BJ (cell line): ENCODE measurements around the gene CFAP410. TPM values are rescaled to one million over a fixed set of nuclear protein-coding genes. Genes with fewer than 3 reads are reported as not detected.

Source experiments
- CTCF ChIA-PET: fragments of 350-600 bp; formaldehyde crosslinking; extraction: SDS; loops from one replicate; lab custom pipeline; 2021; ENCODE audit warnings: antibody characterized with exemption, inconsistent platforms; lab: Yijun Ruan, JAX
- POLR2A ChIA-PET: fragments of 300-600 bp; sonication (Branson Sonifier 250); formaldehyde crosslinking; extraction: SDS; loops from one replicate; lab custom pipeline; 2021; ENCODE audit warnings: antibody characterized with exemption; lab: Charles Lee
- DNase-seq: peaks from one replicate; pipeline ENCODE4 v3.0.0-alpha.2; 2011; ENCODE audit warnings: low read depth
- H3K27me3 ChIP-seq: 2 replicates; pipeline ENCODE4 v1.6.0; 2011; ENCODE audit warnings: low read length; ENCODE audit not compliant: control insufficient read depth, insufficient read depth
- H3K36me3 ChIP-seq: 2 replicates; pipeline ENCODE4 v1.5.1; 2011; ENCODE audit warnings: low read length; ENCODE audit not compliant: control insufficient read depth, insufficient read depth
- H3K4me3 ChIP-seq: 2 replicates; pipeline ENCODE4 v1.5.1; 2011; ENCODE audit warnings: low read depth, mild to moderate bottlenecking, control low read depth, low read length
- CTCF ChIP-seq: IDR thresholded peaks from 2 replicates; pipeline ENCODE4 v1.5.1; 2011; ENCODE audit warnings: low read depth, mild to moderate bottlenecking, control low read depth, inconsistent platforms, low read length, moderate library complexity; ENCODE audit not compliant: insufficient read depth
- polyA plus RNA-seq: library from polyadenylated mRNA; depleted of rRNA; stranded (reverse); fragments of >200 nt; gene quantifications from 2 replicates; pipeline ENCODE4 v1.2.3, GENCODE V29; 2011

The CFAP410 gene
- polyA plus RNA-seq, 1 experiment = 13.5 TPM

GRCh38 chr21:44328242-44328895 lies 10.8 kb downstream of the CFAP410 start:
- Histone ChIP-seq H3K4me3 (no peak overlapping the region), H3K27me3 (no peaks in the 10 kb centered on the region), H3K36me3 (peaks cover 21% of the 10 kb centered on the region)
- ChIA-PET CTCF (interaction anchor here (0.7 kb wide), 1 partner anchor 10 kb away, joined by 3 read pairs; no protein-coding TSS in a partner anchor), POLR2A (no interaction called here)
- DNase-seq = no peak
- TF ChIP-seq CTCF = no peak

- ChIA-PET POLR2A (no interaction called here), CTCF (interaction anchor here (0.7 kb wide), 1 partner anchor 11 kb away, joined by 3 read pairs; no protein-coding TSS in a partner anchor)
- DNase-seq = no peak
- Histone ChIP-seq H3K36me3 (peaks cover 22% of the 10 kb centered on the region), H3K27me3 (no peaks in the 10 kb centered on the region), H3K4me3 (no peak overlapping the region)
- no peak for TF ChIP-seq CTCF
Observed at GRCh38 chr21:44327603-44327974, 11.6 kb downstream of the CFAP410 start.

GRCh38 chr21:44326716-44327602 lies 12.2 kb downstream of the CFAP410 start:
- no peak for DNase-seq
- POLR2A ChIA-PET = no interaction called here
- Histone ChIP-seq H3K4me3 (no peak overlapping the region), H3K27me3 (no peaks in the 10 kb centered on the region), H3K36me3 (peaks cover 28% of the 10 kb centered on the region)
- TF ChIP-seq CTCF = no peak
- CTCF ChIA-PET = no interaction called here

GRCh38 chr21:44326272-44326647 lies 12.9 kb downstream of the CFAP410 start:
- Histone ChIP-seq H3K4me3 (no peak overlapping the region), H3K36me3 (peaks cover 30% of the 10 kb centered on the region), H3K27me3 (no peaks in the 10 kb centered on the region)
- POLR2A ChIA-PET = no interaction called here
- CTCF ChIA-PET = no interaction called here
- no peak for TF ChIP-seq CTCF
- no peak for DNase-seq

- CTCF ChIA-PET = no interaction called here
- Histone ChIP-seq H3K27me3 (no peaks in the 10 kb centered on the region), H3K4me3 (no peak overlapping the region), H3K36me3 (peaks cover 33% of the 10 kb centered on the region)
- TF ChIP-seq CTCF = no peak
- POLR2A ChIA-PET = no interaction called here
- no peak for DNase-seq
Observed at GRCh38 chr21:44325386-44326271, 13.6 kb downstream of the CFAP410 start.
